Right lobe of liver (tissue), 6 donors: ENCODE measurements around the gene DRGX. TPM values are rescaled to one million over a fixed set of nuclear protein-coding genes. Genes with fewer than 3 reads are reported as not detected.

ENCODE experiments used
- ATAC-seq, 4 donors: fragments of 200-7000 bp; cut with Tn5 transposase; one replicate each; pipeline ENCODE4 v1.9.1; 2020; ENCODE audit warnings: mild to moderate bottlenecking in 4 of 4, moderate library complexity in 4 of 4
- DNase-seq, 3 donors: peaks; one replicate each; pipeline ENCODE4 v3.0.0-alpha.2; 2020
- H3K27ac ChIP-seq, 3 donors: fragments of 200-600 bp; one replicate each; pipeline ENCODE4 v1.8.0; 2022
- H3K27me3 ChIP-seq, 2 donors: fragments of 200-600 bp; one replicate each; pipeline ENCODE4 v1.8.0; 2022
- H3K36me3 ChIP-seq, 4 donors: fragments of 200-600 bp; sonication (generic) in 1 of 4; one replicate each; pipeline versions ENCODE4 v1.5.1 to v1.8.0; 2017 to 2022; ENCODE audit warnings: control low read depth in 1 of 4
- H3K4me1 ChIP-seq, 4 donors: fragments of 200-600 bp; sonication (generic) in 1 of 4; one replicate each; pipeline versions ENCODE4 v1.5.1 to v1.8.0; 2017 to 2022; ENCODE audit warnings: control low read depth in 1 of 4
- H3K4me3 ChIP-seq, 3 donors: fragments of 200-600 bp; one replicate each; pipeline ENCODE4 v1.8.0; 2022
- H3K9me3 ChIP-seq, 4 donors: fragments of 200-600 bp; sonication (generic) in 1 of 4; one replicate each; pipeline versions ENCODE4 v1.5.1 to v1.8.0; 2017 to 2022; ENCODE audit warnings: control low read depth in 1 of 4
- CTCF ChIP-seq, 4 donors: fragments of 200-600 bp in 3 of 4; fragments of 450-650 bp in 1 of 4; IDR thresholded peaks; one replicate each; pipeline versions ENCODE4 v1.5.1 to v1.8.0; 2016 to 2022; ENCODE audit warnings: antibody characterized with exemption in 4 of 4, mild to moderate bottlenecking in 2 of 4
- POLR2A ChIP-seq: fragments of 450-650 bp; IDR thresholded peaks from one replicate; pipeline ENCODE4 v1.6.1; 2017; ENCODE audit warnings: antibody characterized with exemption, mild to moderate bottlenecking
- WGBS: methylation state at CpG from one replicate; pipeline ENCODE4 v1.1.6; 2018; ENCODE audit warnings: low coverage, low lambda C conversion rate; ENCODE audit not compliant: insufficient coverage; ENCODE audit errors: missing lambda C conversion rate; 5-methylcytosine and 5-hydroxymethylcytosine counted together
- intact Hi-C, 2 donors: fragments of 100-400 bp; cut with DNase I; formaldehyde crosslinking; loops; one replicate each; pipeline versions ENCODE4 v1.11.2 to v1.14.1; 2022
- total RNA-seq, 6 experiments: library from RNA; depleted of rRNA in 2 of 6; stranded (reverse); fragments of >200 nt in 2 of 6; fragmentation: NEBNext Ultra II Directional in 3 of 6; extraction: Animal tissue kit (Norgen Biotek cat#: 25700) in 3 of 6; gene quantifications; one replicate each; pipeline versions ENCODE4 v1.1.0 to v1.2.4, GENCODE V29; 2016 to 2023
- donor health status: DM: no; HTN: yes; CAD: no.
- donor health status: DM: no; HTN: no; CAD: no.
- donor health status: DM: no; HTN: no; CAD: no.
- donor health status: DM: no; HTN: yes; CAD: no.
- donor health status: DM: no; HTN: yes; CAD: no.

The DRGX gene
- total RNA-seq, 6 experiments from 2014 or later: not detected

- TF ChIP-seq CTCF (IDR thresholded peaks at IDR 0.05): no peak
- TF ChIP-seq POLR2A: no peak
- Histone ChIP-seq H3K4me1 (no peaks in the 10 kb centered on the region), H3K27ac (no peak overlapping the region), H3K9me3 (no peaks in the 10 kb centered on the region), H3K27me3 (no peaks in the 10 kb centered on the region), H3K4me3 (no peak overlapping the region), H3K36me3 (no peaks in the 10 kb centered on the region)
- intact Hi-C loops: no loop called here
- ATAC-seq (peak in 2 of 4 donors; percentile 55 to 58), DNase-seq (no peak)
- WGBS: 36% methylated on average over 4 of the region's 9 CpGs
Measured at GRCh38 chr10:49426490-49427360, 30.8 kb upstream of the DRGX start.

GRCh38 chr10:49419005-49419404, 23.1 kb upstream of the DRGX start:
- H3K27ac ChIP-seq: no peak overlapping the region
- TF ChIP-seq POLR2A (no peak), CTCF (IDR thresholded peaks at IDR 0.05) (no peak)
- H3K36me3 ChIP-seq: no peaks in the 10 kb centered on the region
- no peaks in the 10 kb centered on the region for H3K4me1 ChIP-seq
- DNase-seq: no peak
- H3K9me3 ChIP-seq: no peaks in the 10 kb centered on the region
- ATAC-seq: peak in 3 of 4 donors; percentile 21 to 48 (median 33)
- no peaks in the 10 kb centered on the region for H3K27me3 ChIP-seq
- intact Hi-C loops: no loop called here
- no peak overlapping the region for H3K4me3 ChIP-seq
- WGBS: 28% methylated on average over 6 of the region's 7 CpGs

- Histone ChIP-seq H3K36me3 (no peaks in the 10 kb centered on the region), H3K27me3 (no peaks in the 10 kb centered on the region), H3K4me3 (no peak overlapping the region), H3K27ac (no peak overlapping the region), H3K9me3 (no peaks in the 10 kb centered on the region), H3K4me1 (no peaks in the 10 kb centered on the region)
- no peak for ATAC-seq
- intact Hi-C loops: no loop called here
- TF ChIP-seq CTCF (IDR thresholded peaks at IDR 0.05) (no peak), POLR2A (no peak)
- no peak for DNase-seq
- 90% methylated on average over 2 of the region's 2 CpGs for WGBS
Measured at GRCh38 chr10:49418328-49418727, 22.4 kb upstream of the DRGX start.

- Histone ChIP-seq H3K4me1 (no peaks in the 10 kb centered on the region), H3K4me3 (no peak overlapping the region), H3K9me3 (no peaks in the 10 kb centered on the region), H3K27me3 (no peaks in the 10 kb centered on the region), H3K27ac (no peak overlapping the region), H3K36me3 (no peaks in the 10 kb centered on the region)
- DNase-seq (no peak), ATAC-seq (no peak)
- no peak for TF ChIP-seq POLR2A
- WGBS: no CpG with 5 or more reads among the region's 6 CpGs
- intact Hi-C loops: no loop called here
Measured at GRCh38 chr10:49418053-49418326, 22.1 kb upstream of the DRGX start.

- no peak overlapping the region for H3K27ac ChIP-seq
- H3K27me3 ChIP-seq: no peaks in the 10 kb centered on the region
- H3K36me3 ChIP-seq: no peaks in the 10 kb centered on the region
- H3K4me3 ChIP-seq: no peak overlapping the region
- intact Hi-C loops: no loop called here
- no peak for TF ChIP-seq POLR2A
- TF ChIP-seq CTCF (IDR thresholded peaks at IDR 0.05): no peak
- no peaks in the 10 kb centered on the region for H3K9me3 ChIP-seq
- WGBS: 67% methylated on average over 3 of the region's 29 CpGs
- H3K4me1 ChIP-seq: no peaks in the 10 kb centered on the region
- peak in 1 of 4 donors; percentile 36 for ATAC-seq
- no peak for DNase-seq
Measured at GRCh38 chr10:49417311-49418052, 21.6 kb upstream of the DRGX start.
